Parathyroid adenoma (tissue), 2 donors: ENCODE data around the gene MAGEF1.

Experiments
- H2AFZ ChIP-seq: fragments of 300-600 bp; sonication (generic); one replicate; pipeline ENCODE4 v1.7.0; 2017; ENCODE audit warnings: antibody characterized with exemption, mild to moderate bottlenecking
- H3K27ac ChIP-seq: fragments of 300-600 bp; sonication (generic); one replicate; pipeline ENCODE4 v1.7.0; 2017
- H3K27me3 ChIP-seq: fragments of 300-600 bp; sonication (generic); one replicate; pipeline ENCODE4 v1.7.0; 2017; ENCODE audit warnings: low read length; ENCODE audit not compliant: control insufficient read depth, insufficient read depth
- H3K36me3 ChIP-seq: fragments of 300-600 bp; sonication (generic); one replicate; pipeline ENCODE4 v1.7.0; 2017; ENCODE audit warnings: low read length; ENCODE audit not compliant: control insufficient read depth, insufficient read depth
- H3K4me1 ChIP-seq: fragments of 300-600 bp; sonication (generic); one replicate; pipeline ENCODE4 v1.7.0; 2017; ENCODE audit warnings: control low read depth
- H3K4me2 ChIP-seq: fragments of 300-600 bp; sonication (generic); one replicate; pipeline ENCODE4 v1.7.0; 2017; ENCODE audit warnings: low read length
- H3K4me3 ChIP-seq: fragments of 300-600 bp; sonication (generic); one replicate; pipeline ENCODE4 v1.7.0; 2017; ENCODE audit warnings: low read depth, low read length
- H3K79me2 ChIP-seq: fragments of 300-600 bp; sonication (generic); one replicate; pipeline ENCODE4 v1.7.0; 2017; ENCODE audit warnings: control low read depth
- H3K9ac ChIP-seq: fragments of 300-600 bp; sonication (generic); one replicate; pipeline ENCODE4 v1.7.0; 2017; ENCODE audit warnings: mild to moderate bottlenecking
- H3K9me3 ChIP-seq: fragments of 300-600 bp; sonication (generic); one replicate; pipeline ENCODE4 v1.7.0; 2017; ENCODE audit warnings: low read length; ENCODE audit not compliant: control insufficient read depth
- CTCF ChIP-seq: fragments of 300-600 bp; sonication (generic); IDR thresholded peaks from one replicate; pipeline ENCODE4 v1.7.0; 2017; ENCODE audit warnings: antibody characterized with exemption, mild to moderate bottlenecking
- donor health status: primary hyperparathyroidism.

The MAGEF1 gene

GRCh38 chr3:184717399-184717983 is 5.6 kb upstream of the MAGEF1 start:
- no peak overlapping the region for H3K4me3 ChIP-seq
- no peak overlapping the region for H3K4me2 ChIP-seq
- no peak for TF ChIP-seq CTCF
- H3K9ac ChIP-seq: no peak overlapping the region
- H3K36me3 ChIP-seq: no peaks in the 10 kb centered on the region
- H3K4me1 ChIP-seq: no peaks in the 10 kb centered on the region
- no peak overlapping the region for H3K27ac ChIP-seq
- H2AFZ ChIP-seq: no peak overlapping the region
- H3K27me3 ChIP-seq: no peaks in the 10 kb centered on the region
- no peaks in the 10 kb centered on the region for H3K9me3 ChIP-seq
- H3K79me2 ChIP-seq: no peaks in the 10 kb centered on the region

GRCh38 chr3:184716622-184717398 is 4.9 kb upstream of the MAGEF1 start:
- no peaks in the 10 kb centered on the region for H3K27me3 ChIP-seq
- H3K9ac ChIP-seq: no peak overlapping the region
- no peaks in the 10 kb centered on the region for H3K36me3 ChIP-seq
- H3K4me2 ChIP-seq: no peak overlapping the region
- H2AFZ ChIP-seq: no peak overlapping the region
- no peak for TF ChIP-seq CTCF
- H3K9me3 ChIP-seq: no peaks in the 10 kb centered on the region
- no peak overlapping the region for H3K4me3 ChIP-seq
- no peaks in the 10 kb centered on the region for H3K79me2 ChIP-seq
- no peaks in the 10 kb centered on the region for H3K4me1 ChIP-seq
- no peak overlapping the region for H3K27ac ChIP-seq

- H3K36me3 ChIP-seq: no peaks in the 10 kb centered on the region
- TF ChIP-seq CTCF: no peak
- H3K27ac ChIP-seq: no peak overlapping the region
- no peak overlapping the region for H3K9ac ChIP-seq
- H3K79me2 ChIP-seq: no peaks in the 10 kb centered on the region
- H2AFZ ChIP-seq: no peak overlapping the region
- no peak overlapping the region for H3K4me3 ChIP-seq
- no peaks in the 10 kb centered on the region for H3K9me3 ChIP-seq
- H3K27me3 ChIP-seq: no peaks in the 10 kb centered on the region
- no peaks in the 10 kb centered on the region for H3K4me1 ChIP-seq
- H3K4me2 ChIP-seq: no peak overlapping the region
Measured at GRCh38 chr3:184715943-184716621, 4.2 kb upstream of the MAGEF1 start.

GRCh38 chr3:184713521-184713920 is 1.7 kb upstream of the MAGEF1 start:
- Histone ChIP-seq H3K9ac (no peak overlapping the region), H3K4me2 (no peak overlapping the region), H3K36me3 (no peaks in the 10 kb centered on the region), H3K4me3 (no peak overlapping the region), H2AFZ (no peak overlapping the region), H3K4me1 (peaks cover 5% of the 10 kb centered on the region), H3K79me2 (no peaks in the 10 kb centered on the region), H3K9me3 (no peaks in the 10 kb centered on the region), H3K27me3 (no peaks in the 10 kb centered on the region), H3K27ac (no peak overlapping the region)
- no peak for TF ChIP-seq CTCF
